NCI-H1930 (cell line): ENCODE measurements around the gene MAGOH.
"Not testable (repeated sequence)": the region's sequence is repeated elsewhere in the genome, so short reads cannot be mapped to it uniquely, and the experiment has no call there.

Experiments
- DNase-seq, 2 experiments: peaks; one replicate each; lab custom pipeline; 2025; lab: John Stamatoyannopoulos, UW

MAGOH gene

GRCh38 chr1:53220171-53220961 is 18.0 kb downstream of the MAGOH start, which contains the start of gene CZIB:
Gene CZIB (minus strand): TSS chr1:53220634. CDS start chr1:53220575, 59 bp downstream.
- DNase-seq = peak; percentile 89 to 91

DNA sequence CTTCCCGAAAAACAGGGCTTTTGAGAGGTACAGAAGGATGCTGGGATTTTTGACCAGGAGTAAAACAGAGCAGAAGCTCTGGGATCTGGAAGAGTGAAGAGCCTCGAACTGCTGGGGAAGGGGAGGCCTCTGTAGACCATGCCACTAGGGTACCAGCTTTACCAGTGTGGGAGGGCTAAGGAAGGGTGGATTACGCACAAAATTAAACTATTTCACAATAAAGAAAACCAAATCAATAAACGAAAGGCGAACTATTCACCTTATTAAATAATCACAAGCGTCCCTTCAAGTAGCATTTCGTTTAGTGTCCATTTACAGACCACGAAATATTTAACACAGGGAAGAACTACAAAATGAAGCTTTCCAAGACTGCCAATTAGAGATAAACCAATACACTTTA is 18.6 kb downstream of the MAGOH start:
- no peak for DNase-seq

- no peak for DNase-seq
Observed at GRCh38 chr1:53218201-53218600, 20.1 kb downstream of the MAGOH start.

DNA sequence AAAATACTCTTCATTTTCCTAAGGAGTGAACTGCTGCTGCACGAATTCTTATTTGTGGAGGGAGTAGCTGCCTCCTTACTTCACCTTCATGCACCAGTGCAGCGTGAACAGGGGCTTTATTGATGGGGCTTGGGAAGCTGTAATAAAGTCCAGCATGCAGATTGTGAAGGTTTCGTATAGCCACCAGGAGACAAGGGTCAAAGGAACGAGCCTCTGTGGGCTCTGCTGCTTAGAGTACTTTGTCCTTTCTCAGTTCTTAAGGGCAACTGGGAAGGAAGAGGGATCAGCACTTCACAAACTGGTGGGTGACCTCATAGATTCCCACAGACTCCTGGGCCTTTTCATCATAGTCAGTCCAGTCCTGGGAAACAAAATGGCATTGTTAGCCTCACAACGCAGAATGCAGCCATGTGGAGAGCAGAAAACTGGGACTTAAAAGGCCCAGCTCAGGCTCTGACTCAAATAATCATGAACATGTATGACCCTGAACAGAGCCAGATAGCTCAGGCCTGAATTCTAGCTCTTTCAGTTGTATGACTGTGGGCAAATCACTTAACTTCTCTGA is 23.9 kb downstream of the MAGOH start:
- no peak for DNase-seq

DNA sequence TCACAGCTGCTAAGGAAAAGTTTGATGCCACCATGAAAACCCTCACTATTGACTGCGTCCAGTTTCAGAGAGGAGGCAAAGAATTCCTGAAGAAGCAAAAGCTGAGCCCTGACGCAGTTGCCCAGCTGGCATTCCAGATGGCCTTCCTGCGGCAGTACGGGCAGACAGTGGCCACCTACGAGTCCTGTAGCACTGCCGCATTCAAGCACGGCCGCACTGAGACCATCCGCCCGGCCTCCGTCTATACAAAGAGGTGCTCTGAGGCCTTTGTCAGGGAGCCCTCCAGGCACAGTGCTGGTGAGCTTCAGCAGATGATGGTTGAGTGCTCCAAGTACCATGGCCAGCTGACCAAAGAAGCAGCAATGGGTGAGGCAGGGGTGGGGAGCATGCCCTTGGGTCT is 27.4 kb downstream of the MAGOH start:
- DNase-seq = no peak

- DNase-seq = no peak
Observed at GRCh38 chr1:53210352-53210751, 28.0 kb downstream of the MAGOH start.

DNA sequence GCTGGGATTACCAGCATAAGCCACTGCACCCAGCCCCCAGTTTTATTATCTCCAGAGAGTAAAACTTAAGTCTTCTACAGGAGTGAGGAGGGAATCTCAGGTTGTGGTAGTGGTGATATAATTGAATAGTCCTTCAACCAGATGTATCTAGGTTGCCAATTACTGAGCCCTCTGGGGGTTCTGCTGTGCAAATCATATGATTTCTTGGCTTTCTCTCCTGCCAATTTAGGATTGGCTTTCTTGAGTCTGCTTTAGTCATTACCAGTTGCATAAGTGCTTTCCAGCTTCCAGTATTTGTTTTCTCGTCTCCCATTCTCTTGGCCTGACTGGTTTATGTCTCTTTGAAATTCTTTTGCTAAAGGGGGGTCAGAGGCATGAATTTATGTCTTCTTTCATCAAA is 30.6 kb downstream of the MAGOH start:
- DNase-seq = no peak

GRCh38 chr1:53206735-53207379 is 31.5 kb downstream of the MAGOH start:
- DNase-seq = no peak

DNA sequence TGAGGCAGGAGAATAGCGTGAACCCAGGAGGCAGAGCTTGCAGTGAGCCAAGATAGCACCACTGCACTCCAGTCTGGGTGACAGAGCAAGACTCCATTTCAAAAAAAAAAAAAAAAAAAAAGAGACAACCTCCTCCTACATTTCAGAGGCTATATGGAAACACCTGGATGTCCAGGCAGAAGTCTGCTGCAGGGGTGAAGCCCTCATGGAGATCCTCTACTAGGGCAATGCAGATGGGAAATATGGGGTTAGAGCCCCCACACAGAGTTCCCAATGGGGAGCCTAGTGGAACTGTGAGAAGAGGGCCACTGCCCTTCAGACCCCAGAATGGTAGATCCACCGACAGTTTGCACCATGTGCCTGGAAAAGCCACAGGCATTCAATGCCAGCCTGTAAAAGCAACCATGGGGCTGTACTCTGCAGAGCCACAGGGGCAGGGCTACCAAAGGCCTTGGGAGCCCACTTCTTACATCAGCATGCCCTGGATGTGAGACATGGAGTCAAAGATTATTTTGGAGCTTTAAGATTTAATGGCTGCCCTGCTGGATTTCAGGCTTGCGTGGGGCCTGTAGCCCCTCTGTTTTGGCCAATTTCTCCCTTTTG is 32.1 kb downstream of the MAGOH start:
- not testable (repeated sequence) for DNase-seq

GRCh38 chr1:53205496-53205895 is 32.8 kb downstream of the MAGOH start:
- not testable (repeated sequence) for DNase-seq

GRCh38 chr1:53203466-53203865 is 34.9 kb downstream of the MAGOH start:
- no peak for DNase-seq

DNA sequence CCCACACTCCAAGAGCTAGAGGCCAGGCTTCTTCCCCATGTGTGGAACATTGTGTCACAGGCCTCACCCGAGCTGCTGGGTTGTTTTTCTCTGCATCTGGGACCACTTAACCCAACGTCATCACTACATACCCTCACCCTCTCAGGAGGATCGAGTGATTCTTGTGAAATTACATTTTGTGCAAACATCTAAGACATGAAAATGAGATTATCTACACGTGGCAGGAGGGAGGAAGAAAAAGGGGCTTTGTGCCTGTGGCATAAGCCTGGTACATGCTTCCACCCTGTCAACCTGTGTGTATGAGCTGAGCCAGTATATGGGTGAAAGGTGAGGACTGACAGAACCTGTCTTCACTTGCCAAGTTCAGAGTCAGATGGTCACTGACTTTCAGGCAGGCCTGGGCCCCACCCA is 40.1 kb downstream of the MAGOH start:
- no peak for DNase-seq

DNA sequence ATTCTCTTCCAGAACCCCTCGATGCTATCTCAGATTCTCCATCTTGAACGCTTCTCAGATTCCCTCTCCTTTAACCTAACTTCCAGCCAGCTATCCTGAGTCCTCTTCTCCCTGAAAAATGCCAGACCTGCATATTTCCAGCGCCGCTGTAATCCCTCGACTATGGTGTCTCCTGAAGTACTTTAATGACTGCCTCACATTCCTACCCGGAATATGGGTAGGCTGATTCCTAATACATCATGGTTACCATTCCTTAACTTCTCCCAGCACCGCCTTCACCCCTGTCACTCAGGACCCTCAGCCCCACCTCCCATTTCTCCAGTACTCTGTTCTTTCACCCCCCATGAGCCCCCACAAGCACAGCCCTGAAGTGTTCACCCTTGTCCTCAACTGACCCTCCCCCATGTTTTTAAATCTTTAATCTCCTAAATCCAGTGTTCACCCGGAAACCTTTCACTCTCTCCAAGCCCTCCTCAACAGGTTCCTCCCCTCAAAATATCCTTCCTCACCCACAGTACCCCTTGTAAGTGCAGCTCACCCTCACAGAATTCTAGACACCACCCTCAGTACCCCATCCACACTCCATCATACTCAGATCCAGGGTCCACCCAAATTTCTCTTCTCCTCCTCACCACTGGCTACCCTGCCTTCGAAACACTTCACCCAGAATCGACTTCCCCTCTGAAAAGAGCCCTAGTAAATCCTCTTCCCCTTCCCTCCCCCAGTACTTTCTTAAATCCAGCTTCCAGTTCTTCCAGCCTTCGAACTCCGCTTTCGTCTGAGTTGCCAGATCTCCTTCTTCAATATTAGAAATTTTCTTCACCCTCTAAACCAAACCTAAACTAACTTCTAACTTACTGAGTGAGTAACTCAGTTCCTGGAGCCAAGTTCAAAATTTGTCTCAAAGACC is 40.8 kb downstream of the MAGOH start:
- DNase-seq = no peak

- peak; percentile 83 to 89 for DNase-seq
Observed at GRCh38 chr1:53196485-53197290, 41.6 kb downstream of the MAGOH start, which contains the start of gene CPT2. Gene CPT2 (plus strand): TSS chr1:53196824. CDS start chr1:53196944, 120 bp downstream.

- DNase-seq = no peak
Observed at GRCh38 chr1:53196017-53196484, 42.3 kb downstream of the MAGOH start.

DNA sequence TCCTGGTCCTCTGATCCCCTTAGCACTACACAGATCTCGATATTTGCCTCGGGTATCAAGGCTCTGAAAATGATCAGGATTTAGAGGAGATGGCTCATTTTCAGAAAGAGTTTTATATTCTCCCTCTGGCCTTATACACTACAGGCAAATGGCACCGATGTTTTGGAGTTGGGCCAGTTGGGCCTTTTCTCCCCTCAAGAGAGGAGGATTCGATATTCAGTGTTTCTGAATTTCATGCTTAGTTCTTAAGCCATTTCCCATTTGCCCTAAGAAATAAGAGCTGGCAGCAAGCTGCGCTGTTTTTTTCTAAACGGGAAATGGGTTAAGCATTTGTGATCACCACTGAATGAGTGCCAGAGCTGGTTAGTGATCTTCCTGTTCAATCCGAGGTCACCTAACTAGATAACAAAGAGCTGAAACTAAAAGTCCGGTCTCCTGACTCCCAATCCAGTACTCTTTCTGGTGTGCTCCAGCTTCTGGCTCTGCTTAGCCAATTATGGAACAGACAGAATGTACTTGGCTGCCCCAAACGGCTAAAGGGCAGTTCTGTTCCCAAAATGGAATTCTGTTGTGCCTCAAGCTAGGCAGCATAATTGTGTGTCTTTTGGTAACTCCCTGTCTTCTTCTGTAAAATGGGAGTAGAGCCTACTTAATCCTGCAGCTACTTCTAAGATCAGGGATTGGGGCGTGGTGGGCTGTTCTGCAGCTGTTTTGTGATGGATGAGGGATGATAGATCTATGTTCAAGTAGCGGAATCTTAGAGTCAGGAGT is 42.9 kb downstream of the MAGOH start:
- DNase-seq = no peak

DNA sequence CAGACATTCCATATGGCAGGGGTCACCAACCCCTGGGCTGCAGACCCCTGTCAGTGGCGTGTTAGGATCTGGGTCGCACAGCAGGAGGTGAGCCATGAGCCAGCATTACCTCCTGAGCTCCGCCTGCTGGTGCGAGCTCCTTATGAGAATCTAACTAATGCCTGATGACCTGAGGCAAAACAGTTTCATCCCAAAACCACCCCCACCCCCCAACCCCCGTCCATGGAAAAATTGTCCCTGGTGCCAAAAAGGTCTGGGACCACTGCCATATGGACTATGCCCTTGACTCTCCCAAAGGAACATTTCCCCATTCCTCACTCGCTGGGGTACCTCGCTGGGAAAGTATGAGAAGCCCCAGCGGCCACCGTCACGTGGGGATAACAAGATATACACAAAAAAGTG is 48.1 kb downstream of the MAGOH start:
- no peak for DNase-seq

DNA sequence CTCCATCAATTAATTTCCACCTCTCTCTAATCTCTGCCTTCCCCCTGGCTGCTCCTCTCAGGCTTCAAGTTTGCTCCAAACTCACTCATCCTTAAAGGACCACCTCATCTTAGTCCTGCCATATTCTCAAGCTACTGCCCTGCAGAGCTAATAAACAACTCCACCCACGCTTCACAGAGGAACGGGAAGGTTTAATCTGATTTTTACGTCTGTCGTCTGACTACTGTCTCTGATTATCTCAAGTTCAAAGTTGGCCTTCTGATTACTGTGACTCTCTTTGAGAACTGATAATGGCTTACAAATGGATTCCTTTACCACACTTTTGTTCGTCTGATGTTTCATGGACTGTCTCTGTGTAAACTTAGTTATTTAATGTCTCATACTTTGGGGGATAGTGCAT is 49.3 kb downstream of the MAGOH start:
- no peak for DNase-seq

GRCh38 chr1:53188099-53188498 is 50.2 kb downstream of the MAGOH start:
- no peak for DNase-seq

GRCh38 chr1:53187401-53187800 is 50.9 kb downstream of the MAGOH start:
- DNase-seq = no peak
